Mesothelial cell of epicardium (in vitro differentiated cells): Measurements from ENCODE around the gene TMIE. TPM values are rescaled to one million over a fixed set of nuclear protein-coding genes. Genes with fewer than 3 reads are reported as not detected.

Experiments used
- DNase-seq, 2 experiments: peaks; one replicate each; pipeline ENCODE4 v3.0.0; 2021; ENCODE audit warnings: low spot score in 2 of 2; ENCODE audit not compliant: unreplicated experiment in 2 of 2
- H3K27ac Mint-ChIP-seq: 2 replicates; pipeline ENCODE4 v1.8.0; 2021; ENCODE audit warnings: mixed read lengths
- H3K27me3 Mint-ChIP-seq: 2 replicates; pipeline ENCODE4 v1.8.0; 2021; ENCODE audit warnings: low read depth, mixed read lengths
- H3K36me3 Mint-ChIP-seq: 2 replicates; pipeline ENCODE4 v1.8.0; 2021; ENCODE audit warnings: mixed read lengths
- H3K4me1 Mint-ChIP-seq: 2 replicates; pipeline ENCODE4 v1.8.0; 2021; ENCODE audit warnings: mixed read lengths
- H3K4me3 Mint-ChIP-seq: 2 replicates; pipeline ENCODE4 v1.8.0; 2021; ENCODE audit warnings: mild to moderate bottlenecking, moderate library complexity, mixed read lengths
- H3K9me3 Mint-ChIP-seq: 2 replicates; pipeline ENCODE4 v1.8.0; 2021; ENCODE audit warnings: mixed read lengths
- total RNA-seq: library from RNA; stranded (reverse); gene quantifications from 3 replicates; pipeline ENCODE4 v1.2.1, GENCODE V29; 2021
- TF ChIP-seq, protein P1 (sequence below): fragments of 200-600 bp; sonication (generic); IDR thresholded peaks from one replicate; pipeline ENCODE4 v1.5.0; 2021; ENCODE audit warnings: antibody characterized with exemption; ENCODE audit not compliant: unreplicated experiment

The TMIE gene
- total RNA-seq, 1 donor from 2014 or later = 0.54 TPM

DNA sequence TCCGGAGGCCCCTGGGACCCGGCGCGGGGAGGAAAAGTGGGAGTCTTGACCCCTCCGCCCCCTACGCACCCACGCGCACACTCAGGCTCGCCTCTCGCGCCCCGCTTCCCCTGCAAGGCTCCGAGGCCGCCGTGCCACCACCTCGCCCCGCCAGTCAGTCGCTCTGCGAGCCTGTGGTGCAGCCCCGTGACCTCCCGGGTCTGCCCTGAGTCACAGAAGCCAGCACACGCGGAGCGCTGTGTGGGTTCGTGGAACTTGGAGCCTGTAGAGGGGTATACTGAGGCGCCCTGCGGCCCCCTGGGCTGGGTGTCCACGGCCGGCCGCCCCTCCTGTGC is 7.3 kb upstream of the TMIE start:
- TF ChIP-seq, protein P1, sequence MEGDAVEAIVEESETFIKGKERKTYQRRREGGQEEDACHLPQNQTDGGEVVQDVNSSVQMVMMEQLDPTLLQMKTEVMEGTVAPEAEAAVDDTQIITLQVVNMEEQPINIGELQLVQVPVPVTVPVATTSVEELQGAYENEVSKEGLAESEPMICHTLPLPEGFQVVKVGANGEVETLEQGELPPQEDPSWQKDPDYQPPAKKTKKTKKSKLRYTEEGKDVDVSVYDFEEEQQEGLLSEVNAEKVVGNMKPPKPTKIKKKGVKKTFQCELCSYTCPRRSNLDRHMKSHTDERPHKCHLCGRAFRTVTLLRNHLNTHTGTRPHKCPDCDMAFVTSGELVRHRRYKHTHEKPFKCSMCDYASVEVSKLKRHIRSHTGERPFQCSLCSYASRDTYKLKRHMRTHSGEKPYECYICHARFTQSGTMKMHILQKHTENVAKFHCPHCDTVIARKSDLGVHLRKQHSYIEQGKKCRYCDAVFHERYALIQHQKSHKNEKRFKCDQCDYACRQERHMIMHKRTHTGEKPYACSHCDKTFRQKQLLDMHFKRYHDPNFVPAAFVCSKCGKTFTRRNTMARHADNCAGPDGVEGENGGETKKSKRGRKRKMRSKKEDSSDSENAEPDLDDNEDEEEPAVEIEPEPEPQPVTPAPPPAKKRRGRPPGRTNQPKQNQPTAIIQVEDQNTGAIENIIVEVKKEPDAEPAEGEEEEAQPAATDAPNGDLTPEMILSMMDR = no peak
- Mint-ChIP-seq H3K27me3 (peaks cover 17% of the 10 kb centered on the region), H3K9me3 (no peaks in the 10 kb centered on the region), H3K27ac (no peak overlapping the region), H3K4me1 (peaks cover 7% of the 10 kb centered on the region), H3K36me3 (no peaks in the 10 kb centered on the region), H3K4me3 (peak overlapping the region; percentile 31)
- no peak for DNase-seq

DNA sequence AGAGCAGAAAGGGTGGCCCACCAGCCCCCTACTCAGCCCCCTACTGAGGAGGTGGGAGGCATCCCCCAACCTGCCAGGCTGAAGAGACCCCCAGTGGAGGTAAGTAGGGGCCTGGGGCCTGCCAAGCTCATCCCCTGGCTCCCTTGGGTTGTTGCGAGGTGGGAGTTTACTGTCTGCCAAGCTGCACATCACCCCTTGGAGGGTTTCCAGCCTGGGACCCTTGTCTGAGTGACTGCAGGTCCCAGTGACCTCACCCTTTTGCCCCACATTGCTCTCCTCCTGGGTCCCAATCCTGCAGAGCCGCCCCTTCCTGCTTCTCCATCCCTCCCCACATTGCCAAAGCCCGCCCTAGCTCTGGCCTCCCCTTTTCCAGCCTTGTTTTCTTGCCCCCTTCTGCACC is 6.7 kb upstream of the TMIE start:
- peaks cover 17% of the 10 kb centered on the region for H3K27me3 Mint-ChIP-seq
- H3K27ac Mint-ChIP-seq = no peak overlapping the region
- peak overlapping the region; percentile 46 for H3K4me3 Mint-ChIP-seq
- no peaks in the 10 kb centered on the region for H3K36me3 Mint-ChIP-seq
- H3K9me3 Mint-ChIP-seq = no peaks in the 10 kb centered on the region
- DNase-seq = no peak
- peaks cover 11% of the 10 kb centered on the region for H3K4me1 Mint-ChIP-seq
- TF ChIP-seq, protein P1 = no peak

DNA sequence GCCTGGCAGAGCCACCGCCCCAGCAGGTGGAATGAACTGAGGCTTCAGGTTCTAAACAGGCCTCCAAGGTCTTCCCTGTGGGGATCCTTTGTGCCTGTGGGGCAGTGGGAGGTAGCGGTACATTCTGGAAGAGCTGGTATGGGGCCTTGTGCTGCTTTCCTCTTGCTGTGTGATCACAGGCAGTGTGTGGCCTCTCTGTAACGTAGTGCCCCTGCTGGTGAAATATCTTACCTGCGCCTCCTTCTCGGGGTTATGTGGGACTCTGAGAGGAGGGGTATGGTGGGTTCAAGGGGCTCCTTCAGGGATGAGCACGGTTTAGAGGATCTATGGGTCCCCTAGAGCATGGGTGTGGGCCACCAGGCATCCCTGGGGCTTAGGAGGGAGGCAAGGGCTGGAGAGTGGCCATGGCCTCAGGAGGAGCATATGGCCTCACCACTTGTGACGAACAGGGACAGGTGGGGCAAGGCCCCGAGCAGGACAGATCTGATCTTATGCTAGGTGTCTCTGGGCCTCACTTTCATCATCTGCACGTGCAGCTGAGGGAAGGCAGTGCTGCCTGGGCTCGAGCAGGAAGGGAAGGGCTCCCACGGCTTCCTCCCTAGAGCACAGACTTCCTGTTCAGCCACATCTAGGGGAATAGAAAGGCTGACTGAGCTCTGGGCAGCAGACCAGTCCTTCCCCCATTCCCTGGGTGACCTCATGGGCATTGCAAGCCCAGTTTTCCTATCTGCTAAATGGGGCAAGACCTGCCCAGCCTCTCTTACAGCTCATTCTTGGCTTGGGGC is 5.8 kb upstream of the TMIE start:
- peaks cover 17% of the 10 kb centered on the region for H3K27me3 Mint-ChIP-seq
- DNase-seq = no peak
- no peak overlapping the region for H3K27ac Mint-ChIP-seq

DNA sequence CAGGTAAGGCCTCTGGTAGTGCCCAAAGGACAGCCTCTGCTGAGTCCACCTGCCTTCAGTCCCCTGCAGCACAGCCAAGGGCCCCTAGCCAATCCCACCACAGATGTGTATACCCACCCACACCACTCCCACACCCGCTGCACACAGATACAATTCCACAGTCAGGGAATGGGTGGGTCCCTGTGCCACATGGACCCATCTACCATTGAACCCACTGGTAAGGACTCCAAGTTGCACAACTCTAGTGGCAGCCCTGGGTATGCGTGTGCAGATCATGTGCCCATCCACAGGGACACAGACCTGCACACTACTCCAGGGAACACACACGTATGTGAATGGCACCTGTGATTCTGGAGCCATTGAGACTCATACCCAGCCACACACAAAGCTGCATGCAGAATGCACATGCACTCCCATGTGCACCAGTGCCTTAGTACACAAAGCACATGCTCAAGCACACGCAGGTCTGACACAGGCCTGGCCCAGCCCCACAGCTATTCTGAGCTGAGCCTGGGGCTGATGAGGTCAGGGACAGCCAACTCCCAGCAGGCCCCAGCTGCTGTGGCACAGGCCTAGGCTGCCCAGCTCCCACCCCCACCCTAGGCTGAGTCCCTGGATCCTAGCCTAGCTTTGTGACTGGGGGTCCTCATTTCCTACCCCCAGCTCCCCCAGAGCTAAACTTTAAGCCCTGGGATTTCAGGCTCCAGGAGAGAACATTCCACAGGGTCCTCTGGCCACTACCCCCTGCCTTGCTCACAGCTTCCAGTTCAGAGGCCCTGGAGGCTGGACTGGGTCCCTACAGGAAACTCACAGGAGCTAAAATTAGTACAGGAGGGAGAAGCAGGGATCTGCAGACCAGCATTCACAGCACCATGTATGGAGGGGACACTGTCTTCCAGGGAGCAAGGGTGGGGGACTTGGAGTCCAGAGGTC is 5.0 kb upstream of the TMIE start:
- no peaks in the 10 kb centered on the region for H3K9me3 Mint-ChIP-seq
- H3K4me3 Mint-ChIP-seq = no peak overlapping the region
- peak overlapping the region; percentile 53 for H3K27ac Mint-ChIP-seq
- peaks cover 24% of the 10 kb centered on the region for H3K4me1 Mint-ChIP-seq
- peaks cover 14% of the 10 kb centered on the region for H3K27me3 Mint-ChIP-seq
- TF ChIP-seq, protein P1 = no peak
- no peak for DNase-seq
- H3K36me3 Mint-ChIP-seq = no peaks in the 10 kb centered on the region

More for the DNA sequence above, 5.8 kb upstream of the TMIE start:
- TF ChIP-seq, protein P1 = no peak
- H3K4me1 Mint-ChIP-seq = peaks cover 19% of the 10 kb centered on the region
- no peaks in the 10 kb centered on the region for H3K9me3 Mint-ChIP-seq
- no peak overlapping the region for H3K4me3 Mint-ChIP-seq
- H3K36me3 Mint-ChIP-seq = no peaks in the 10 kb centered on the region

DNA sequence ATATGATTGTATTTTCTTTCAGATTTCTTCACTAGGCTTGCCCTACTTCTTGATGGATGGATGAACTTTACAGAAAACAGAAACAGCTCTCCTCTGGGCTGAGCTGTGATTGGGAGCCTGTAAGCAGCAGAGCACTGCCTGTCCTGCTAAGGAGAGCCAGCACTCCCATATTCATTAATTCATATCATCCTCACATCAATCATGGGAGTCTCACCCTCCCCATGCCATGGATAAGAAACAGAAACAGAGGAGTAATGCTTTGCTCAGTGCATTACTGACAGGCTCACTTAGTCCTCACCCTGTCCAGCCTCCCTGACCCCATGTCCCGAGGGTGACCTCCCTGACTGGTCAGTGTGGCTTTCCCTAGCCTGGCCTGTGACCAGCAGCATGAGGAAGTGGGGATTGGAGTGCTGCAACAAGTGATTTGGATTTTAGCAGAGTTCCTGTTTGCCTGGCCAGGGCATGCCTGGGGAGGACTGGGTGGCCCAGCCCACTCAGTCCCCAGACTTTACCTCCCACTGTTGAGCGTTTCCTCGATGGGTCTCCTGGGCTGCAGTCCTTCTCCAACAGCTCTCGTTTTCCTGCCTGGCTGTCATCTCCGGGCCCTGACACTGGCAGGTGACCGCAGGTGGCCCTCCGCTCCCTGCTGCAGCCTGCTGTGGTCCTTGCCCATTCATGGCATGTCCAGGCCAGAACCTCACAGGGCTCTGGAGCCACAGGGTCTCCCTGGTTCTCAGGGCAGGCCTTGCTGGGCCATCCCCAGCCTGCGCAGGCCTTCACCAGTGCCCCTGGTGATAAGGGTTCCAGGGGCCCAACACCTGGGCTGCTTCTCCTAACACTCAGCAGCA is 1.3 kb upstream of the TMIE start:
- TF ChIP-seq, protein P1 = no peak
- no peak for DNase-seq

More for the DNA sequence above, 1.3 kb upstream of the TMIE start:
- no peaks in the 10 kb centered on the region for H3K9me3 Mint-ChIP-seq
- peaks cover 27% of the 10 kb centered on the region for H3K4me1 Mint-ChIP-seq
- H3K27me3 Mint-ChIP-seq = peaks cover 22% of the 10 kb centered on the region
- no peaks in the 10 kb centered on the region for H3K36me3 Mint-ChIP-seq
- H3K27ac Mint-ChIP-seq = no peak overlapping the region
- H3K4me3 Mint-ChIP-seq = no peak overlapping the region
